ENCODE measurements around the gene PTGS1. TPM values are rescaled to one million over a fixed set of nuclear protein-coding genes. Genes with fewer than 3 reads are reported as not detected.

Gene PTGS1
- total RNA-seq, 1 donor from 2014 or later, result 33.4 TPM

DNA sequence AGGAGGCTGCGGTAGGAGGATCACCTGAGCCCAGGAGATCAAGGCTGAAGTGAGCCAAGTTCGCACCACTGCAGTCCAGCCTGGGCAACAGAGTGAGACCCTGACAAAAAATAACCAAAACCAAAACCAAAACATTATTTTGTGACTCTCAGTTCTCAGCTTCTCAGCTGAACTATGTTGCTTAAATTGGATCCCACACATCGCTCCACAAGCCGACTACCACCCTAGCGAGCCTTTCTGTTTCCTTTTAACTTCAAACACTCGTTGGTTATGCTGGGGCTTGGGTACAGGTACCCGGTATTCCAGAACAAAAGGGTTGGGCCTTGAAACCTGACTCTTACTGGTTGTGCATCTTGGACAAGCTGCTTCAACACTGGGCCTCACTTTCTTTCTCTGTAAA, 3.8 kb upstream of the PTGS1 start:
- H3K4me3 Mint-ChIP-seq (ENCODE audit: unreplicated experiment), result no peak overlapping the region
- peaks cover 8% of the 10 kb centered on the region for H3K27me3 Mint-ChIP-seq (ENCODE audit: unreplicated experiment)
- TF ChIP-seq, protein P1, sequence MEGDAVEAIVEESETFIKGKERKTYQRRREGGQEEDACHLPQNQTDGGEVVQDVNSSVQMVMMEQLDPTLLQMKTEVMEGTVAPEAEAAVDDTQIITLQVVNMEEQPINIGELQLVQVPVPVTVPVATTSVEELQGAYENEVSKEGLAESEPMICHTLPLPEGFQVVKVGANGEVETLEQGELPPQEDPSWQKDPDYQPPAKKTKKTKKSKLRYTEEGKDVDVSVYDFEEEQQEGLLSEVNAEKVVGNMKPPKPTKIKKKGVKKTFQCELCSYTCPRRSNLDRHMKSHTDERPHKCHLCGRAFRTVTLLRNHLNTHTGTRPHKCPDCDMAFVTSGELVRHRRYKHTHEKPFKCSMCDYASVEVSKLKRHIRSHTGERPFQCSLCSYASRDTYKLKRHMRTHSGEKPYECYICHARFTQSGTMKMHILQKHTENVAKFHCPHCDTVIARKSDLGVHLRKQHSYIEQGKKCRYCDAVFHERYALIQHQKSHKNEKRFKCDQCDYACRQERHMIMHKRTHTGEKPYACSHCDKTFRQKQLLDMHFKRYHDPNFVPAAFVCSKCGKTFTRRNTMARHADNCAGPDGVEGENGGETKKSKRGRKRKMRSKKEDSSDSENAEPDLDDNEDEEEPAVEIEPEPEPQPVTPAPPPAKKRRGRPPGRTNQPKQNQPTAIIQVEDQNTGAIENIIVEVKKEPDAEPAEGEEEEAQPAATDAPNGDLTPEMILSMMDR (IDR thresholded peaks at IDR 0.05; ENCODE audit: unreplicated experiment), result no peak

DNA sequence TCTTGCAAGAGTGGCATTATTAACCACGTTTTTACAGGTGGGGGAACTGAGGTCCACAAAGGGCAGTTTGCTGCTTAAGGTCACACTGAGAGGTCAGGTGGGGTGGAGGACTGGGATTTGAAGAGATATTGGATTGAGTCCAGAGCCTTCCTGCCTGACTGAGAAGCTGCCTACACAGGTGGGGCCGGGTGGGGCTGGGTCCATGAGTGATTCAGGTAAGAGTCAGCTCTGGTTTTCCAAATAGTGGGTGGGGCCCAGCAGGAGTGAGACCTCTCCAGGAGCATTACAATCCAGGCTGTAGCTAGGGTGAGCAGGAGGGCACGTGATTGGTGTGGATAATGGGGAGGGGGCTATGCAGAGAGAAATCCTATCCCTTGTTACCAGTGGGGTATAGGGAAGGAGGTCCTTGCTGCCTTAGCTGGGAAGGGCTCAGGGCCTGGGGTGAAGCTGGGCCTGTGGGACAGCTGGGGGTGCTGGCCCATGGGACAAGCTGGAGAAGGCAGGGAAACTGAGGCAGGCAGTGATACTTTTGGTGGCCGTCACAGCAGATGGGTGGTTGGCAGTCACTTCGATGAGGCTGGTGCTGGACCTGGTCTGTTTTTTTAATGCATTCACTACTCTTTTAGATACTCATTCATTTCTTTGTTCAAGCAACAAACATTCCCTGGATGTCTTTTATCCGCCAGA, 2.9 kb upstream of the PTGS1 start:
- no peak for DNase-seq (ENCODE audit: low spot score)
- H3K27ac Mint-ChIP-seq (ENCODE audit: unreplicated experiment), result no peak overlapping the region
- no peaks in the 10 kb centered on the region for H3K36me3 Mint-ChIP-seq (ENCODE audit: low read depth, unreplicated experiment)
- H3K4me1 Mint-ChIP-seq (ENCODE audit: unreplicated experiment), result peaks cover 27% of the 10 kb centered on the region
- H3K27me3 Mint-ChIP-seq (ENCODE audit: unreplicated experiment), result peaks cover 9% of the 10 kb centered on the region
- no peak overlapping the region for H3K4me3 Mint-ChIP-seq (ENCODE audit: unreplicated experiment)
- no peaks in the 10 kb centered on the region for H3K9me3 Mint-ChIP-seq (ENCODE audit: unreplicated experiment)
- TF ChIP-seq, protein P1 (IDR thresholded peaks at IDR 0.05; ENCODE audit: unreplicated experiment), result no peak

More for the DNA sequence above, 3.8 kb upstream of the PTGS1 start:
- DNase-seq (ENCODE audit: low spot score), result no peak
- Mint-ChIP-seq H3K4me1 (ENCODE audit: unreplicated experiment) (peaks cover 20% of the 10 kb centered on the region), H3K27ac (ENCODE audit: unreplicated experiment) (no peak overlapping the region), H3K9me3 (ENCODE audit: unreplicated experiment) (no peaks in the 10 kb centered on the region), H3K36me3 (ENCODE audit: low read depth, unreplicated experiment) (no peaks in the 10 kb centered on the region)

DNA sequence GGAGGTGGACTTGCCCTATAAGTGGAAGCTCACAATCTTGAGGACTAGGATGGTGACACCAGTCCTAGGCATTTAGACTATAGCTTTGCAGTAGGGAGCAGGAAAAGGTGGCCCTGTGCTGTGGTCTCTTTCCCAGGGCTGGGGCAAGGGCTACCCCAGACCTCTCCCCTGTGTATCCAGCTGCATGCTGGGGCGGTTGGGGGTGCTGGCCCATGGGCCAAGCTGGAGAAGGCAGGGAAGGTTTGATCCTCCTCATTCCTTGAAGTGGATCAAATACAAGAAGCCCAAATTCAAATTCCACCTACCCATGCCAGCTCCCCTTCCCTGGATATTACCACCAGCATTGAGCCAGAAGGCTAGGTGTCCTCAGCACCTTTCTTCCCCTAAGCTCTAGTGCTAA, 2.2 kb upstream of the PTGS1 start:
- TF ChIP-seq, protein P1 (IDR thresholded peaks at IDR 0.05; ENCODE audit: unreplicated experiment), result no peak
- H3K27me3 Mint-ChIP-seq (ENCODE audit: unreplicated experiment), result peaks cover 9% of the 10 kb centered on the region
- DNase-seq (ENCODE audit: low spot score), result no peak
- H3K27ac Mint-ChIP-seq (ENCODE audit: unreplicated experiment), result no peak overlapping the region
- no peaks in the 10 kb centered on the region for H3K9me3 Mint-ChIP-seq (ENCODE audit: unreplicated experiment)
- H3K4me1 Mint-ChIP-seq (ENCODE audit: unreplicated experiment), result peaks cover 27% of the 10 kb centered on the region
- H3K4me3 Mint-ChIP-seq (ENCODE audit: unreplicated experiment), result no peak overlapping the region
- no peaks in the 10 kb centered on the region for H3K36me3 Mint-ChIP-seq (ENCODE audit: low read depth, unreplicated experiment)

DNA sequence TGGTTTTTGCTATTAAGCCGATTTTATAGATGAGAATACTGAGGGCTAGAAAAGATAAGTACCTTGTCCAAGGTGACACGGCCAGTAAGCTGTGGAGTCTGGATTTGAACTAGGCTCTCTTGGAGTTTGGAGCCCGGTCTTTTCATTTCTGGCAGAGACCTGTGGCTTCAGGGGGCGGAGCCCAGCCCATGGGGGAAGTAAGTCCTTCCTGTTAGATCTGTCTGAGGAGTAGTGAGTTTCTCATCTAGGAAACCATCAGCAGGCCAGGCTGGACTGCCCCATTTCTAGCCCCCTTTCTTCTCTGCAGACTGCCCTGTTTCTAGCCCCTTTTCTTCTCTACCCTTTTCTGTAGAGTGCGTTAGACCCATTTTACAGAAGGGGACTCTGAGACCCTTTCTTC, 521 bp upstream of the PTGS1 start:
- H3K27me3 Mint-ChIP-seq (ENCODE audit: unreplicated experiment), result peaks cover 14% of the 10 kb centered on the region
- TF ChIP-seq, protein P1 (IDR thresholded peaks at IDR 0.05; ENCODE audit: unreplicated experiment), result no peak
- no peaks in the 10 kb centered on the region for H3K36me3 Mint-ChIP-seq (ENCODE audit: low read depth, unreplicated experiment)
- no peak overlapping the region for H3K27ac Mint-ChIP-seq (ENCODE audit: unreplicated experiment)
- H3K4me1 Mint-ChIP-seq (ENCODE audit: unreplicated experiment), result peaks cover 23% of the 10 kb centered on the region
- peak overlapping the region; percentile 56 for H3K4me3 Mint-ChIP-seq (ENCODE audit: unreplicated experiment)
- no peaks in the 10 kb centered on the region for H3K9me3 Mint-ChIP-seq (ENCODE audit: unreplicated experiment)
- DNase-seq (ENCODE audit: low spot score), result no peak

DNA sequence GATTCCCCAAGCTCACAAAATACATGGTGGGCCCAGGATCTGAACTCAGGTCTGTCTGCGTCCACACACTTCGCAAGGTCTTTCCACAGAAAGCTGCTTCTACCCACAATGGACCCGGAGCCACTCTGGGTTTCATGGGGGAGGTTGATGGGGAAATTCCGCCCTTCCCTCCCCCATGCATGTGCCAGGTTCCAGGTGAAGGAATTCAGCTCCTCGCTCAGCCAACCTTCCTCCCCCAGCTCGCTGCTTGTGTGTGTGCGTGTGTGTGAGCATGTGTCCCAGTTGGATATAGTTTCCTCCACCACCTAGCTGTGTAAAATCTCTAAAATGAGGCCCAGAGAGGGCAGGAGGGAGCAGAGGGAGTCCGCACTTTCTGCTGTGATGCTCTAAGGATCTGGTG, 1.0 kb downstream of the PTGS1 start:
- no peak for DNase-seq (ENCODE audit: low spot score)
- TF ChIP-seq, protein P1 (IDR thresholded peaks at IDR 0.05; ENCODE audit: unreplicated experiment), result no peak
- H3K4me3 Mint-ChIP-seq (ENCODE audit: unreplicated experiment), result no peak overlapping the region
- no peaks in the 10 kb centered on the region for H3K9me3 Mint-ChIP-seq (ENCODE audit: unreplicated experiment)
- peaks cover 23% of the 10 kb centered on the region for H3K4me1 Mint-ChIP-seq (ENCODE audit: unreplicated experiment)
- H3K27ac Mint-ChIP-seq (ENCODE audit: unreplicated experiment), result no peak overlapping the region
- no peaks in the 10 kb centered on the region for H3K36me3 Mint-ChIP-seq (ENCODE audit: low read depth, unreplicated experiment)
- H3K27me3 Mint-ChIP-seq (ENCODE audit: unreplicated experiment), result peaks cover 19% of the 10 kb centered on the region

Data from endothelial cell (in vitro differentiated cells).